Measurements from ENCODE around the gene GGCT.
"Not testable (repeated sequence)": the region's sequence is repeated elsewhere in the genome, so short reads cannot be mapped to it uniquely, and the experiment has no call there.

DNA sequence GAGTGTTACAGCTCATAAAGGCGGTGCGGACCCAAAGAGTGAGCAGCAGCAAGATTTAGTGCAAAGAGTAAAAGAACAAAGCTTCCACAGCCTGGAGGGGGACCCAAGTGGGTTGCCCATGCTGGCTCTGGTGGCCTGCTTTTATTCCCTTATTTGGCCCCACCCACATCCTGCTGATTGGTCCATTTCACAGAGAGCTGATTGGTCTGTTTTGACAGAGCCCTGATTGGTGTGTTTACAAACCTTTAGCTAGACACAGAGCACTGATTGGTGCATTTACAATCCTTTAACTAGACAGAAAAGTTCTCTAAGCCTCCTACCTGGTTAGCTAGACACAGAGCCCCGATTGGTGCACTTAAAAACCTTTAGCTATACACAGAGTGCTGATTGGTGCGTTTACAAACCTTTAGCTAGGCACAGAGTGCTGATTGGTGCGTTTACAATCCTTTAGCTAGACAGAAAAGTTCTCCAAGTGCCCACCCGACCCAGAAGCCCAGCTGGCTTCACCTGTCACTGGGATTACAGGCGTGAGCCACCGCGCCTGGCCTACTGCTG is 2.8 kb upstream of the GGCT start:
- TF ChIP-seq, protein P1, sequence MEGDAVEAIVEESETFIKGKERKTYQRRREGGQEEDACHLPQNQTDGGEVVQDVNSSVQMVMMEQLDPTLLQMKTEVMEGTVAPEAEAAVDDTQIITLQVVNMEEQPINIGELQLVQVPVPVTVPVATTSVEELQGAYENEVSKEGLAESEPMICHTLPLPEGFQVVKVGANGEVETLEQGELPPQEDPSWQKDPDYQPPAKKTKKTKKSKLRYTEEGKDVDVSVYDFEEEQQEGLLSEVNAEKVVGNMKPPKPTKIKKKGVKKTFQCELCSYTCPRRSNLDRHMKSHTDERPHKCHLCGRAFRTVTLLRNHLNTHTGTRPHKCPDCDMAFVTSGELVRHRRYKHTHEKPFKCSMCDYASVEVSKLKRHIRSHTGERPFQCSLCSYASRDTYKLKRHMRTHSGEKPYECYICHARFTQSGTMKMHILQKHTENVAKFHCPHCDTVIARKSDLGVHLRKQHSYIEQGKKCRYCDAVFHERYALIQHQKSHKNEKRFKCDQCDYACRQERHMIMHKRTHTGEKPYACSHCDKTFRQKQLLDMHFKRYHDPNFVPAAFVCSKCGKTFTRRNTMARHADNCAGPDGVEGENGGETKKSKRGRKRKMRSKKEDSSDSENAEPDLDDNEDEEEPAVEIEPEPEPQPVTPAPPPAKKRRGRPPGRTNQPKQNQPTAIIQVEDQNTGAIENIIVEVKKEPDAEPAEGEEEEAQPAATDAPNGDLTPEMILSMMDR (IDR thresholded peaks at IDR 0.05), result not testable (repeated sequence)
- TF ChIP-seq POLR2A (IDR thresholded peaks at IDR 0.05; ENCODE audit: low read depth), result not testable (repeated sequence)
